Left ventricle myocardium inferior (tissue), 1 donor: ENCODE measurements around the gene NUP153. TPM values are rescaled to one million over a fixed set of nuclear protein-coding genes. Genes with fewer than 3 reads are reported as not detected.

Source experiments
- DNase-seq: peaks from one replicate; pipeline ENCODE4 v3.0.0-alpha.2; 2020
- H3K27ac ChIP-seq: fragments of 200-600 bp; replicated peaks from 2 replicates; pipeline ENCODE4 v1.8.0; 2021
- H3K27me3 ChIP-seq: fragments of 200-600 bp; 2 replicates; pipeline ENCODE4 v1.8.0; 2021; ENCODE audit warnings: low read depth
- H3K36me3 ChIP-seq: fragments of 200-600 bp; 2 replicates; pipeline ENCODE4 v1.8.0; 2021
- H3K4me1 ChIP-seq: fragments of 200-600 bp; 2 replicates; pipeline ENCODE4 v1.8.0; 2021
- H3K4me3 ChIP-seq: fragments of 200-600 bp; 2 replicates; pipeline ENCODE4 v1.8.0; 2021; ENCODE audit warnings: mild to moderate bottlenecking, moderate library complexity
- H3K9me3 ChIP-seq: fragments of 200-600 bp; replicated peaks from 2 replicates; pipeline ENCODE4 v1.8.0; 2021
- intact Hi-C: fragments of 100-400 bp; cut with micrococcal nuclease; formaldehyde crosslinking; loops from one replicate; pipeline ENCODE4 v1.11.0; 2022
- total RNA-seq: library from RNA; stranded (reverse); fragmentation: NEBNext Ultra II Directional; extraction: Animal tissue kit (Norgen Biotek cat#: 25700); gene quantifications from one replicate; pipeline ENCODE4 v1.2.1, GENCODE V29; 2021
- TF ChIP-seq, protein P1 (sequence below): fragments of 200-600 bp; IDR thresholded peaks from 2 replicates; pipeline ENCODE4 v1.8.0; 2021; ENCODE audit warnings: antibody characterized with exemption, mild to moderate bottlenecking, borderline replicate concordance
- donor health status: DM: no; HTN: yes; CAD: no; lungs with severe emphysema.

NUP153 gene
- total RNA-seq, 1 donor from 2014 or later, result 24.1 TPM

GRCh38 chr6:17610835-17611234 is 95.9 kb downstream of the NUP153 start:
- Histone ChIP-seq H3K9me3 (no peaks in the 10 kb centered on the region), H3K27me3 (no peaks in the 10 kb centered on the region), H3K36me3 (peaks cover 39% of the 10 kb centered on the region), H3K4me3 (no peak overlapping the region), H3K4me1 (peaks cover 1% of the 10 kb centered on the region), H3K27ac (no peak overlapping the region)
- DNase-seq, result no peak
- intact Hi-C loops, result no loop called here
- TF ChIP-seq, protein P1, sequence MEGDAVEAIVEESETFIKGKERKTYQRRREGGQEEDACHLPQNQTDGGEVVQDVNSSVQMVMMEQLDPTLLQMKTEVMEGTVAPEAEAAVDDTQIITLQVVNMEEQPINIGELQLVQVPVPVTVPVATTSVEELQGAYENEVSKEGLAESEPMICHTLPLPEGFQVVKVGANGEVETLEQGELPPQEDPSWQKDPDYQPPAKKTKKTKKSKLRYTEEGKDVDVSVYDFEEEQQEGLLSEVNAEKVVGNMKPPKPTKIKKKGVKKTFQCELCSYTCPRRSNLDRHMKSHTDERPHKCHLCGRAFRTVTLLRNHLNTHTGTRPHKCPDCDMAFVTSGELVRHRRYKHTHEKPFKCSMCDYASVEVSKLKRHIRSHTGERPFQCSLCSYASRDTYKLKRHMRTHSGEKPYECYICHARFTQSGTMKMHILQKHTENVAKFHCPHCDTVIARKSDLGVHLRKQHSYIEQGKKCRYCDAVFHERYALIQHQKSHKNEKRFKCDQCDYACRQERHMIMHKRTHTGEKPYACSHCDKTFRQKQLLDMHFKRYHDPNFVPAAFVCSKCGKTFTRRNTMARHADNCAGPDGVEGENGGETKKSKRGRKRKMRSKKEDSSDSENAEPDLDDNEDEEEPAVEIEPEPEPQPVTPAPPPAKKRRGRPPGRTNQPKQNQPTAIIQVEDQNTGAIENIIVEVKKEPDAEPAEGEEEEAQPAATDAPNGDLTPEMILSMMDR, result no peak

DNA sequence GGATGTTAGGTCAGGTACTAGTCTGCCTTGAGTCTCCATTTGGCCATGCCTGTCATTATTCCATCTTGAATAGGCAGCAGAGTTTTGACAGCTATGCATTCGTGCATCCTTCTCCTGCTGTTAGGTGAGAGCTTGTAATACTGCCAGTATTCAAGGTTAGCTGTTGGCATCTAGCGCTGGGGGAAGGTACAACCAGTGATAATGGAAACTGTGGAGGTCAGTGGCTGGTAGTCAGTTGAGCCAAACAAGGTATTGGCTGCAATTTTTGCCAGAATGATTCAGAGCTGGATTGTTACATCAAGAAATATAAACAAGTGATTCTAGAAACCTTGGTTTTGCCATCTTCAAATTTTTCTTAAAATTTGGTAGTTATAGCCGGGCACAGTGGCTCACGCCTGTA is 100.1 kb downstream of the NUP153 start:
- H3K27ac ChIP-seq, result no peak overlapping the region
- no peaks in the 10 kb centered on the region for H3K27me3 ChIP-seq
- no peaks in the 10 kb centered on the region for H3K9me3 ChIP-seq
- TF ChIP-seq, protein P1, result no peak
- intact Hi-C loops, result no loop called here
- no peak overlapping the region for H3K4me3 ChIP-seq
- peaks cover 9% of the 10 kb centered on the region for H3K4me1 ChIP-seq
- peaks cover 63% of the 10 kb centered on the region for H3K36me3 ChIP-seq
- no peak for DNase-seq

DNA sequence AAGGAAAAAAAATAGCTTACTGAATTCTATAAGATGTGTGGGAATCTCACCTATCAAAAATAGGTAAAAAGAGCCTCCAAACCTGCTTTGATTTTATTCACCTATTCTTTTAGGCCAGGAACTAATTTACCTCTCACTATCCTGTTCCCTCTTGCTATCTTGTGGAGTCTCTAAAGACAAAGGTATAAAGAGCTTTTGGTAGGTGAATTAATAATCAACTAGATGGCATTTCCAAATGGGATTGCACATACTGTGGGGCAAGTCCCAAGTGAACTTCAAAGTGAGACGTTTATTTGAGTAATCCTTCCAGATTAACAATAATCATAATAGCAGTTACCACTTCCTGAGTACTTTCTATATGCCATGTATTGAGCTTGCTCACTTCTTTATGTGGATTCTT is 103.8 kb downstream of the NUP153 start:
- Histone ChIP-seq H3K9me3 (no peaks in the 10 kb centered on the region), H3K4me3 (no peak overlapping the region), H3K4me1 (peaks cover 30% of the 10 kb centered on the region), H3K27me3 (no peaks in the 10 kb centered on the region), H3K27ac (no peak overlapping the region), H3K36me3 (peaks cover 51% of the 10 kb centered on the region)
- intact Hi-C loops, result no loop called here
- DNase-seq, result no peak
- TF ChIP-seq, protein P1, result no peak

DNA sequence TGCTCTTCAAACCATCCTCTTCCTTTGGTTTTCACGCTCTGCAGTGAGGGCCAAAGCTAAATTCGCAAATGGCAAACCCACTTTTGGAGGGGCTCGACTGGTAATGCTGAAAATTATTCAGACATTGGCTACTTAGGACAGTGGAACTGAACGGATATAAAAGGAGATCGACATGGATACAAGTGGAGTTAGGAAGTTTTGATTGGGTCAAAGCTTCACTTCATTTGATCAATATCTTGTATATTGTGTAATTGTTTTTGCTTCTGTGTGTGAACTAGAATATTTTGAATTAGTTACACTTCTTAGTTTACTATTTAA is 105.4 kb downstream of the NUP153 start:
- no peaks in the 10 kb centered on the region for H3K27me3 ChIP-seq
- H3K36me3 ChIP-seq, result peaks cover 36% of the 10 kb centered on the region
- DNase-seq, result no peak
- peaks cover 30% of the 10 kb centered on the region for H3K4me1 ChIP-seq
- intact Hi-C loops, result no loop called here
- TF ChIP-seq, protein P1, result no peak
- H3K27ac ChIP-seq, result peak overlapping the region; percentile 95
- H3K4me3 ChIP-seq, result peak overlapping the region; percentile 94
- H3K9me3 ChIP-seq, result no peaks in the 10 kb centered on the region

GRCh38 chr6:17600527-17601385 is 106.0 kb downstream of the NUP153 start:
- Histone ChIP-seq H3K36me3 (peaks cover 30% of the 10 kb centered on the region), H3K4me1 (peaks cover 30% of the 10 kb centered on the region), H3K27me3 (no peaks in the 10 kb centered on the region), H3K4me3 (peak overlapping the region; percentile 94), H3K27ac (peak overlapping the region; percentile 95), H3K9me3 (no peaks in the 10 kb centered on the region)
- DNase-seq, result peak; percentile 58
- intact Hi-C loops, result no loop called here
- TF ChIP-seq, protein P1, result no peak
